ENCODE results near the gene RABEP1. TPM values are rescaled to one million over a fixed set of nuclear protein-coding genes. Genes with fewer than 3 reads are reported as not detected.
"Not testable (repeated sequence)": the region's sequence is repeated elsewhere in the genome, so short reads cannot be mapped to it uniquely, and the experiment has no call there.

The RABEP1 gene
- total RNA-seq, 1 experiment from 2014 or later: 53.0 TPM

- no peak overlapping the region for H3K4me3 ChIP-seq
- TF ChIP-seq, protein P1, sequence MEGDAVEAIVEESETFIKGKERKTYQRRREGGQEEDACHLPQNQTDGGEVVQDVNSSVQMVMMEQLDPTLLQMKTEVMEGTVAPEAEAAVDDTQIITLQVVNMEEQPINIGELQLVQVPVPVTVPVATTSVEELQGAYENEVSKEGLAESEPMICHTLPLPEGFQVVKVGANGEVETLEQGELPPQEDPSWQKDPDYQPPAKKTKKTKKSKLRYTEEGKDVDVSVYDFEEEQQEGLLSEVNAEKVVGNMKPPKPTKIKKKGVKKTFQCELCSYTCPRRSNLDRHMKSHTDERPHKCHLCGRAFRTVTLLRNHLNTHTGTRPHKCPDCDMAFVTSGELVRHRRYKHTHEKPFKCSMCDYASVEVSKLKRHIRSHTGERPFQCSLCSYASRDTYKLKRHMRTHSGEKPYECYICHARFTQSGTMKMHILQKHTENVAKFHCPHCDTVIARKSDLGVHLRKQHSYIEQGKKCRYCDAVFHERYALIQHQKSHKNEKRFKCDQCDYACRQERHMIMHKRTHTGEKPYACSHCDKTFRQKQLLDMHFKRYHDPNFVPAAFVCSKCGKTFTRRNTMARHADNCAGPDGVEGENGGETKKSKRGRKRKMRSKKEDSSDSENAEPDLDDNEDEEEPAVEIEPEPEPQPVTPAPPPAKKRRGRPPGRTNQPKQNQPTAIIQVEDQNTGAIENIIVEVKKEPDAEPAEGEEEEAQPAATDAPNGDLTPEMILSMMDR (conservative IDR thresholded peaks at IDR 0.05): no peak
- TF ChIP-seq EZH2 (IDR thresholded peaks at IDR 0.05; ENCODE audit: low read depth): no peak
- no peaks in the 10 kb centered on the region for H3K4me1 ChIP-seq (replicated peaks; ENCODE audit: insufficient read depth)
- intact Hi-C loops (cut with micrococcal nuclease; ENCODE audit: unreplicated experiment): loop anchor here (1.0 kb wide), 1 partner anchor 328 kb away; no protein-coding TSS in a partner anchor
- CTCF ChIA-PET: interaction anchor here (0.9 kb wide), 1 partner anchor 45 kb away, joined by 3 read pairs; no protein-coding TSS in a partner anchor
- no peak overlapping the region for H3K27ac ChIP-seq
- no peaks in the 10 kb centered on the region for H3K36me3 ChIP-seq (ENCODE audit: low read depth)
- H3F3A ChIP-seq (ENCODE audit: insufficient read depth, low read depth): no peaks in the 10 kb centered on the region
- no peak overlapping the region for H3K4me2 ChIP-seq
- no peaks in the 10 kb centered on the region for H3K79me2 ChIP-seq (ENCODE audit: low read depth)
- no peaks in the 10 kb centered on the region for H3K9me2 ChIP-seq (ENCODE audit: insufficient read depth)
- no peak overlapping the region for H2AFZ ChIP-seq
- BruUV-seq (replicated peaks): no TSS peak
- DNase-seq: no peak
- H3K27me3 ChIP-seq (ENCODE audit: insufficient read depth, low read depth): no peaks in the 10 kb centered on the region
- POLR2A ChIA-PET (ENCODE audit: unreplicated experiment): no interaction called here
- H4K20me1 ChIP-seq (ENCODE audit: insufficient read depth): no peaks in the 10 kb centered on the region
- no peaks in the 10 kb centered on the region for H3K9me3 ChIP-seq (ENCODE audit: insufficient read depth, low read depth)
These were observed 45.0 kb upstream of the RABEP1 start for GRCh38 chr17:5236938-5237540.

DNA sequence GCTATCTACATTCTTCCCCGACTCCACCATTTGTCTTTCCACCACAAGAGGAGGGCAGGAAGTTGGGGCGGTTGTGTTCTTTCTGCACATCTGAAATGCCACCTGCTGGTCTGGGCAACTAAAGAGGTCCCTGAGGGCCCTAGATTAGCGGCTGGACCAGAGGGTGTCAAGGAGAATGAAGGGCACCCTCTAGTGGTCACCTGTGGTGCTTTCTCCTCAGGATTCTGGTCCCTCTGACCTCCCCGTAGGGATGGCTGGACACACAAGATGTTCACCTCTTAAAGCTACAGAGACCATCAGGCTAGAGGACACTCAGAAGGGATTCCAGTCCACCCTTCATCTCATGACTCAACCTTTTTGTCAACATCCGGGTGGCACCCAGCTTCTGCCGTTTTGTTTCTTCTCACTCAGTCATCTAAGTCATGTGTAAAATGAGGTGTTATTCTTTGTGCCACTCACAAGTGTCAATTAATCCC, 44.5 kb upstream of the RABEP1 start:
- H3K27me3 ChIP-seq (ENCODE audit: insufficient read depth, low read depth): no peaks in the 10 kb centered on the region
- POLR2A ChIA-PET (ENCODE audit: unreplicated experiment): no interaction called here

DNA sequence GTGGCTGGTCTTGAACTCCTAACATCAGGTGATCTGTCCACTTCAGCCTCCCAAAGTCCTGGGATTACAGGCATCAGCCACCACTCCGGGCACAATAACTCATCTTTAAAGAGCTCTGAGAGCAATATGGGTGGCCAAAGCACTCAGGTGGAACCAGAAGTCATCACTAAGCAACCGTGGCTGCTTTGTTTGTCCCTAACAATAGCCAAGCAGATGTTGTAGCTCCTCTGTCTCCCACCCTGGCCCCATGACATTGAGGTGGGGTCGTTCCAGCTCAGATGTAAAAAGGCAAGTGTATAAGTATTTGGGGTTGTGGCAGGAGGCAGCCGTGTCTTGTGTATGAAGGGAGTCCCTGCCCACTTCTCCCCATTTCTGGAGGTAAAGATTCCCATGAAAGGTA, 43.8 kb upstream of the RABEP1 start:
- Histone ChIP-seq H3K9me3 (ENCODE audit: insufficient read depth, low read depth) (no peaks in the 10 kb centered on the region), H3F3A (ENCODE audit: insufficient read depth, low read depth) (no peaks in the 10 kb centered on the region), H2AFZ (no peak overlapping the region), H3K4me2 (no peak overlapping the region), H3K36me3 (ENCODE audit: low read depth) (no peaks in the 10 kb centered on the region), H3K4me1 (replicated peaks; ENCODE audit: insufficient read depth) (no peaks in the 10 kb centered on the region), H3K9me2 (ENCODE audit: insufficient read depth) (no peaks in the 10 kb centered on the region), H3K27me3 (ENCODE audit: insufficient read depth, low read depth) (no peaks in the 10 kb centered on the region), H3K27ac (no peak overlapping the region), H3K4me3 (no peak overlapping the region), H3K79me2 (ENCODE audit: low read depth) (no peaks in the 10 kb centered on the region), H4K20me1 (ENCODE audit: insufficient read depth) (no peaks in the 10 kb centered on the region)
- no TSS peak for BruUV-seq (replicated peaks)
- no peak for DNase-seq
- intact Hi-C loops (cut with micrococcal nuclease; ENCODE audit: unreplicated experiment): no loop called here
- TF ChIP-seq, protein P1 (conservative IDR thresholded peaks at IDR 0.05): no peak
- TF ChIP-seq EZH2 (IDR thresholded peaks at IDR 0.05; ENCODE audit: low read depth): no peak
- ChIA-PET CTCF (no interaction called here), POLR2A (ENCODE audit: unreplicated experiment) (no interaction called here)

More for the DNA sequence above, 44.5 kb upstream of the RABEP1 start:
- Histone ChIP-seq H3K9me3 (ENCODE audit: insufficient read depth, low read depth) (no peaks in the 10 kb centered on the region), H3K9me2 (ENCODE audit: insufficient read depth) (no peaks in the 10 kb centered on the region), H3K27ac (no peak overlapping the region), H4K20me1 (ENCODE audit: insufficient read depth) (no peaks in the 10 kb centered on the region), H3K4me1 (replicated peaks; ENCODE audit: insufficient read depth) (no peaks in the 10 kb centered on the region), H2AFZ (no peak overlapping the region), H3F3A (ENCODE audit: insufficient read depth, low read depth) (no peaks in the 10 kb centered on the region), H3K79me2 (ENCODE audit: low read depth) (no peaks in the 10 kb centered on the region), H3K4me3 (no peak overlapping the region), H3K4me2 (no peak overlapping the region), H3K36me3 (ENCODE audit: low read depth) (no peaks in the 10 kb centered on the region)
- CTCF ChIA-PET: interaction anchor here (0.5 to 0.9 kb wide), 3 partner anchors 45 to 367 kb away, joined by 3 to 7 read pairs (median 4); no protein-coding TSS in a partner anchor
- peak; percentile 64 to 68 for DNase-seq
- no TSS peak for BruUV-seq (replicated peaks)
- intact Hi-C loops (cut with micrococcal nuclease; ENCODE audit: unreplicated experiment): loop anchor here (1.0 kb wide), 1 partner anchor 328 kb away; no protein-coding TSS in a partner anchor
- no peak for TF ChIP-seq EZH2 (IDR thresholded peaks at IDR 0.05; ENCODE audit: low read depth)
- TF ChIP-seq, protein P1 (conservative IDR thresholded peaks at IDR 0.05): peak; percentile 79

DNA sequence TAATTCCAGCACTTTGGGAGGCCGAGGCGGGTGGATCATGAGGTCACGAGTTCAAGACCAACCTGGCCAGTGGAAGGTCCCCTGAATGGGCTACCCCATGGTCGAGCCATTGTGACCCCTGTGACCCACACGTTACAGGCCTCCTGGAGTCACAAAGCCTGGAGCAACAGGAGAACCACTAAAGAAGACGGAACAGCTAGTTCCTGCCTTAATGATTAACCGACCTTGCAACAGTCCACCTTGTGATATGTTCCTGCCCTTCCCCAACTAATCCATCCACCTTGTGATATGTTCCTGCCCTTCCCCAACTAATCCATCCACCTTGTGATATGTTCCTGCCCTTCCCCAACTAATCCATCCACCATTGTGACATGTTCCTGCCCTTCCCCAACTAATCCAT, 42.3 kb upstream of the RABEP1 start:
- H4K20me1 ChIP-seq (ENCODE audit: insufficient read depth); DNase-seq; H3K9me2 ChIP-seq (ENCODE audit: insufficient read depth); BruUV-seq (replicated peaks); H3K4me2 ChIP-seq; H3K27me3 ChIP-seq (ENCODE audit: insufficient read depth, low read depth); H3K36me3 ChIP-seq (ENCODE audit: low read depth); H2AFZ ChIP-seq; CTCF ChIA-PET; H3K27ac ChIP-seq; H3K4me3 ChIP-seq; H3F3A ChIP-seq (ENCODE audit: insufficient read depth, low read depth); POLR2A ChIA-PET (ENCODE audit: unreplicated experiment); H3K9me3 ChIP-seq (ENCODE audit: insufficient read depth, low read depth); H3K4me1 ChIP-seq (replicated peaks; ENCODE audit: insufficient read depth); H3K79me2 ChIP-seq (ENCODE audit: low read depth): not testable (repeated sequence)
- intact Hi-C loops (cut with micrococcal nuclease; ENCODE audit: unreplicated experiment): loop anchor here (10.0 kb wide), 2 partner anchors 175 to 1185 kb away; partner anchors contain the start of gene NUP88
